Heart left ventricle (tissue), 13 donors: ENCODE results near the gene TRRAP.

Experiments used
- POLR2A ChIP-seq, 2 donors: fragments of 450-650 bp; IDR thresholded peaks; one replicate each; pipeline ENCODE4 v1.6.1; 2017; ENCODE audit warnings: antibody characterized with exemption in 2 of 2, mild to moderate bottlenecking in 2 of 2, moderate library complexity in 2 of 2
- TF ChIP-seq, protein P1 (sequence below), 12 donors: fragments of 200-600 bp; sonication (generic) in 4 of 12; IDR thresholded peaks; one replicate each; pipeline versions ENCODE4 v1.5.0 to v1.8.0; 2018 to 2022; ENCODE audit warnings: antibody characterized with exemption in 12 of 12, mild to moderate bottlenecking in 5 of 12
- donor health status: ischemic (EF 13 %, LVEDD 7.1; RV severe dilation, severe dysfunction).
- donor health status: DM: no; HTN: yes; CAD: no.
- donor health status: DM: no; HTN: no; CAD: no.
- donor health status: ischemic (EF 25% LVEDD 6.9; RV normal size, moderate dysfunction).
- donor health status: ischemic (EF 25% LVEDD 5.7; RV mildly dilated, moderate dysfunction).
- donor health status: ischemic (EF 35%, LVEDD 5.7; RV mildly dilated, moderate dysfunction).
- donor health status: nonischemic (EF 11% LVEDD 7.7; RV severe dilation, severe dysfunction).
- donor health status: DM: yes; HTN: yes; CAD: no.
- donor health status: PGD.
- donor health status: ischemic (EF 29% LVEDD 5.4; RV normal size, mild dysfunction).
- donor health status: nonischemic (EF 23%, LVEDD 6.1; RV moderate dilation, normal function).

GRCh38 chr7:98930921-98931320 lies 52.6 kb downstream of the TRRAP start:
- TF ChIP-seq, protein P1, sequence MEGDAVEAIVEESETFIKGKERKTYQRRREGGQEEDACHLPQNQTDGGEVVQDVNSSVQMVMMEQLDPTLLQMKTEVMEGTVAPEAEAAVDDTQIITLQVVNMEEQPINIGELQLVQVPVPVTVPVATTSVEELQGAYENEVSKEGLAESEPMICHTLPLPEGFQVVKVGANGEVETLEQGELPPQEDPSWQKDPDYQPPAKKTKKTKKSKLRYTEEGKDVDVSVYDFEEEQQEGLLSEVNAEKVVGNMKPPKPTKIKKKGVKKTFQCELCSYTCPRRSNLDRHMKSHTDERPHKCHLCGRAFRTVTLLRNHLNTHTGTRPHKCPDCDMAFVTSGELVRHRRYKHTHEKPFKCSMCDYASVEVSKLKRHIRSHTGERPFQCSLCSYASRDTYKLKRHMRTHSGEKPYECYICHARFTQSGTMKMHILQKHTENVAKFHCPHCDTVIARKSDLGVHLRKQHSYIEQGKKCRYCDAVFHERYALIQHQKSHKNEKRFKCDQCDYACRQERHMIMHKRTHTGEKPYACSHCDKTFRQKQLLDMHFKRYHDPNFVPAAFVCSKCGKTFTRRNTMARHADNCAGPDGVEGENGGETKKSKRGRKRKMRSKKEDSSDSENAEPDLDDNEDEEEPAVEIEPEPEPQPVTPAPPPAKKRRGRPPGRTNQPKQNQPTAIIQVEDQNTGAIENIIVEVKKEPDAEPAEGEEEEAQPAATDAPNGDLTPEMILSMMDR (IDR thresholded peaks at IDR 0.05): no peak
- TF ChIP-seq POLR2A (IDR thresholded peaks at IDR 0.05): no peak
